Stimulated activated CD8-positive, alpha-beta memory T cell treated with anti-CD3 and anti-CD28 coated beads, Interleukin-12 subunit alpha, Interleukin-12 subunit beta, amount 100 ng/mL, for 4 hours (primary cell): Measurements from ENCODE around the gene EPHA2.
"Not testable (repeated sequence)": the region's sequence is repeated elsewhere in the genome, so short reads cannot be mapped to it uniquely, and the experiment has no call there.

Source experiments
- DNase-seq: peaks from one replicate; pipeline ENCODE4 v3.0.0-alpha.2; 2020; ENCODE audit warnings: low read depth

EPHA2 gene

DNA sequence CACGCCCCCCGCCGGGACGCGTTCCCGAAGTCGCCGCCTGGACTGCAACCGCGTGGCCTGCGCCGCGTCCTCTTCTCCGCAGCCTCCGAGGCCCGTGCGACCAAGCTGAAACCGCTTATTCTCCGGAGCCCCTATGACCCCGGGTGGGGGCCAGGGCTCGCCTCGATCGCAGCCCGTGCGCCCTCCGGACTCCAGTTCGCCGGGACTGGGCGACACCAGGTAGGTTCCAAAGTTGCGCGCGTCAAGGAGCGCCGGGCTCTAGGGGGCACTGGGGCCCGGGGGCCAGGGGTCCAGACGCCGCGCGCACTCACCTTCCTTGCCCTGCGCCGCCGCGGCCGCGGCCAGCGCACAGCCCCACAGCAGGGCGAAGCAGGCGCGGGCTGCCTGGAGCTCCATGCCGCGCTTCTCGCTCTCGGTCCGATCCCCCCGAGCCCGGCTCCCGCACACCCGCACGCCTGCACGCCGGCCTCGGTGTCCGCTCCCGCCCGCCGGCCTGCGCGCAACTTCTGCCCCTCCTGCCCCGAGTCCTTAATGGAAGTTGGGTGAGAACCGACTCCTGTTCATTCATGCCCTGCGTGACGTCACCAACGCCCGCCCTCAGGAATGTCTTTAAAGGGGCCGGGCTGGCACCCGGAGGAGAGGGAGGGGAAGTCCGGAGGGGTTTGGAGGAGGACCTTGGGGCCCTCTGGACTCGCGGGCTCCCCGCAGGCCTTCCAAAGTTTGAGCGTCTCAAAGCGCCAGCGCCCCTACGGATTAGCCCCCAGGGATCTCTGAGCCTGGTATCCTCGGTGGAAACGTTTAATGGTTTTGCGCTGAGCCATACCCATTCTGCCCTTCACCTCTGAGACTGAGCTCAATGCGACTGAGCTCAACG is at the start of gene EPHA2:
EPHA2 (minus strand) TSS at position 533 of the 874 bp plus-strand sequence; CDS start at position 396, 137 bp downstream.
- DNase-seq = no peak

DNA sequence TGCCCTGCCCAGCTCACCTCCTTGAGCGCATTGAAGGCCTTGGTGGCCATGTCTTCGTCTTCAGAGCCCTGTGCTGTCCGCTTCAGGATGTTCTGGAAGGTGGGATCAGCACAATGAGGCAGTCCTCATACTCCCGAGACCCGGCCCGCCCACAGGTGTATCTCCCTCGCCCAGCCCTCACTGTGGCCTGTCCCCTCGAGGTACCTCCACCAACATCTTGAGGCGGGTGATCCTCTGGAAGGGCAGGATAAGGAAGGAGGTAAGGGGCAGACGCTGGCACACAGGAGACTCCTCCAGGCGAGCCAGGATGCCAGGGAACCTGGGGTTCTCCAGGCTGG is 49.4 kb upstream of the EPHA2 start:
- DNase-seq = no peak

DNA sequence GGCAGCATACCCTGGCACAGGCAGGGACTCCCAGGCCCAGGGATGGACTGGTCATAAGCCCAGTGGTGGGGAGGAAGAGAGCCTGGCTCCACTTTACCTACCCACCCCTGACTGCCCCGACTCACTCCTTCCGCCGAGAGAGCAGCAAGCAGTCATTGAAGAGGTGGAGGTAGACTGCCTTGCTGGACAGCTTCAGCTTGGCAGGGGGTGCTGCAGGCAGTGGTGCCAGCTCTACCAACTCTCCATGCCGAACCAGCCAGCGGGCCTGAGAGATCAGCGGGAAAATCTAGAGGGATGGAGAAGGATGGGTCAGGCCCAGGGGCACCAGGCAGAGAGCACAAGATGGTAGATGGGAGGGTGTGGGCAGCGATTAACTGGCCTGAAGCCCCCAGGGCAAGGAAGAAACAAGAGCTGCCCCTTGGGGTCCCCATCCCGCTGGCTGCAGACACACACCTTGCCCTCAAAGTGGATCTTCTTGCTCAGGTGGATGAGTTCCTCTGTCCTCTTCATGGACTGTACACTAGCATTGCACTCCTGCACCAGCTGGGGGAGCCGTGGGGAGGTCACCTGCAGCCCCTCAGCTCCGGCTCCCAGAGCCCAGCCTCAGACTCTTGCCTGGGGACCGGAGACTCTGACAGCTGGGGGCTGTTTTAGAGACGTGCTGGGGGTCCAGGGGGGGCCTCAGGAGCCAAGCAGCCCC is 48.9 kb upstream of the EPHA2 start:
- no peak for DNase-seq

- no peak for DNase-seq
These were observed 48.3 kb upstream of the EPHA2 start for GRCh38 chr1:16204216-16204615.

DNA sequence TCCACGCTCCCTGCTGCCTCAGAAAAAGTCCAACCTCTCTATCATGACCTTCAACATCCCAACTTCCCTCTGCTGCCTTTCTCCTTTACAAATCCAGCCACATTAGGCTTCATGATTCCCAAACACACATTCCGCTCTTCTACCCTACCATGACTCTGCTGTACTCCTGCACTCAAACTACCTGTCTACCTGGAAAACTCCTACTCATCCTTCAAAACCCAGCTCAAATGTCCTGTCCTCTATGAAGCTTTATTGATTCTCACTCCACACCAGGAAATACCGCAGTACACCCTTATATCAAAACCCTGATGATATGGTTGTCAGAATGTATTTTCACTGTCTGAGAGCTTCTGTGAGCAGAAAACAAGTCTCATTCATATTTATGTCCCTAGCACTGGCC is 47.7 kb upstream of the EPHA2 start:
- DNase-seq = no peak

- no peak for DNase-seq
These were observed 46.7 kb upstream of the EPHA2 start for GRCh38 chr1:16202281-16203210.

DNA sequence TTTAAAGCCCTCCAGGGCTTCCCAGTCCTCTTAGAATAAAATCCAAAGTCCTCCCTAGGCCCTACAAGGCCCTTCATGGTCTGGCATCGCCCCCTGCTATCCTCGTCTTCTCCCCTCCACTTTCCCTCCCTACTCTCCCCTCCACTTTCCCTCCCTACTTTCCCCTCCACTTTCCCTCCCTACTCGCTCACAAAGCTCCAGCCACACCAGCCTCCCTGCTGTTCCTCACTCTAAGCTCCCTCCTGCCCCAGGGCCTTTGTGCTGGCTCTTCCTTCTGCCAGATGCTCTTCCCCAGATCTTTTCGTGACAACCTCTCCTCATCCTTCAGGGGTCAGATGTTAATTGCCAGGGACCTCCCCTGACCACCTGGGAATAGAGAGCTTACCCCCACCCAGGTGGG is 43.8 kb upstream of the EPHA2 start:
- no peak for DNase-seq

DNA sequence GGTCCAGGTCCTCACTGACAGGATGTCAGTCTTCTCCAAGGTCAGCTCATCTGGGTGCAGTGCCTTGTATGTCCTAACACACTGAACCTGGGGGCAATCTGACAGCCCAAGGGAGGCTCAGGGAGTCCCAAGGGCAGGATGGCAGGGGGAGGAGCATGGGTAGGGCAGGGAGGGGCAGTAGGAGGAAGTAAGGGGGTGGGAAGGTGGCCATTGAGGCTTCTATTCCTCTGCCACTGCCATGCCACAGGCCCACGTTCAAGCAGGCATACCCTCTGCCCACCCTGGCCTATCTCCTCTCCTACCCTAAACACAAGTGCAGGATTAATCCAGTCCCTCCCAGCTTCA is 43.3 kb upstream of the EPHA2 start:
- no peak for DNase-seq

DNA sequence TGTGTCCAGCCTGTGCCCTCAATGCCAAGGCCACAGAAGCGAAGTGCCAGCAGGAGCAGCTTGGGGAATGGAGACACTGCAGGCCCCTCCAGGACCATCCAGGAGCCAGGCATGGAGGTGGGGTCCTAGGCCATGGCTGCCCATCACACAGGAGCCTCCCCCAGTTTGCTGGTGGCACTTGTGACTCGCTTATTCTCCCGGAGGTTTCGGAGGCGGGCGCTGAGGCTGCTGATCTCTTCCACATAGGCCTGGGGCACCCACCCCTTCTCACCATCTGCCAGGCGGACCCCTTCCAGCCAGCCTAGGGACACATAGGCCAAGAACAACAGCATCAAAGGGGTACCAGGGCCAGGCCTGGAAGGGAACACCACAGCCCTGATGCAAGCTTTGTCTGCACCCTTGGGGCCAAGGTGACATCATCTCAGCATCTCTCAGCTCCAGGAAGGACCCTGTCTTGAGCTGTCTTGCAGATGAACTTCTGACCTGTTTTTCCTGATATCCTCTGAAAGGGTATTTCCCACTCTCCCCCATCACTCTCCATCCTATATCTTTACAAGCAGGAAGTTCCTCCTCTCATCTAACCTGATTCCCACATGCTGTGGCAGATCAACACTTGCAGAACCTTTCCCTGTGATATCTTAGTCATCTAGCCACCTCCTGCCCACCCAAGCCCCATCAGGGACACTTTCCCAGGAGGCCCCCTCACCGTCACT is 42.7 kb upstream of the EPHA2 start:
- DNase-seq = no peak

- no peak for DNase-seq
These were observed 41.0 kb upstream of the EPHA2 start for GRCh38 chr1:16196874-16197273.

DNA sequence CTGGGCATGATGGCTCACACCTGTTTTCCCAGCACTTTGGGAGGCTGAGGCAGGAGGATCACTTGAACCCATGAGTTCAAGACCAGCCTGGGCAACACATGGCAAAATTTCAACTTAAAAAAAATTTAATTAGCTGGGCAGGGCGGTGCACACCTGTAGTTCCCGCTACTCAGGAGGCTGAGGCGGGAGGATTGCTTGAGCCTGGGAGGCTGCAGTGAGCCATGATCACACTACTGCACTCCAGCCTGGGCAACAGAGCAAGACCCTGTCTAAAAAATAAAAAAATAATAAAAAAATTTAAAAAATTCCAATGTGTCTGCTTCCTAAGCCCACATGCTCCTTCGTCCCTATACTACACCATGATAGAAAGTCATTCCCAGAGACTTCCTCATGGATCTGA is 40.3 kb upstream of the EPHA2 start:
- not testable (repeated sequence) for DNase-seq

GRCh38 chr1:16195518-16195905 is 39.6 kb upstream of the EPHA2 start:
- DNase-seq = no peak

DNA sequence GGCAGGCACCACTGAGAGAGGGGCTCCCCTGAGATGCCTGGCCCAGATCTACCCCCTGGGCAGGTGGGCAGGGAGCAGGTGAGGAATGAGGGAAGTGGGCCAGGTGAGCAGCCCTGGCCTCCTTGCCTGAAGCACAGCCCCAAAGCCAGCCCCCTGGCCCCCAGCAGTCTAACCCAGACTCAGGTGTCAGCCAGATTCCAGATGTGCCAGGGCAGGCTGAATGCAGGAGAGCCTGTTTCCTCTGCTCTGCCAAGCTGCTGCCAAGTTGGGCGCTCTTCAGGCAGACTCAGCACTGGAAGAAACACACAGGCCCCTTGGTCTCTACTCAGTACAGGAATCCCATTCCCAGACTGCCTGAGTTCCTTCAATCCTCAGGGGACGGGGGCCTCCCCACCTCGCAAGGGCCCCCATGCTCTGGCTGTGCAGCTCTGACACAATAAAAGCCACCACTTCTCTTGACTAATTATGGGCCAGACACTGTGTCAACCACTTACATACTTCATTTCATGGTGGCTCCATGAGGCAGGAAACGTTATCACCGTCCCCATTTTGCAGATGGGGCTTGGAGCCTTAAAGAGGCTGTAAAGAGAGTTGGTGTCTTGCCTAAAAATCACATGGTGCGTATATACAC is 36.2 kb upstream of the EPHA2 start:
- DNase-seq = no peak

GRCh38 chr1:16191309-16191708 is 35.4 kb upstream of the EPHA2 start:
- DNase-seq = no peak

GRCh38 chr1:16189921-16190621 is 34.2 kb upstream of the EPHA2 start:
- no peak for DNase-seq

- DNase-seq = no peak
These were observed 33.1 kb upstream of the EPHA2 start for GRCh38 chr1:16189003-16189402.

GRCh38 chr1:16187748-16188401 is 32.0 kb upstream of the EPHA2 start:
- DNase-seq = peak; percentile 49

DNA sequence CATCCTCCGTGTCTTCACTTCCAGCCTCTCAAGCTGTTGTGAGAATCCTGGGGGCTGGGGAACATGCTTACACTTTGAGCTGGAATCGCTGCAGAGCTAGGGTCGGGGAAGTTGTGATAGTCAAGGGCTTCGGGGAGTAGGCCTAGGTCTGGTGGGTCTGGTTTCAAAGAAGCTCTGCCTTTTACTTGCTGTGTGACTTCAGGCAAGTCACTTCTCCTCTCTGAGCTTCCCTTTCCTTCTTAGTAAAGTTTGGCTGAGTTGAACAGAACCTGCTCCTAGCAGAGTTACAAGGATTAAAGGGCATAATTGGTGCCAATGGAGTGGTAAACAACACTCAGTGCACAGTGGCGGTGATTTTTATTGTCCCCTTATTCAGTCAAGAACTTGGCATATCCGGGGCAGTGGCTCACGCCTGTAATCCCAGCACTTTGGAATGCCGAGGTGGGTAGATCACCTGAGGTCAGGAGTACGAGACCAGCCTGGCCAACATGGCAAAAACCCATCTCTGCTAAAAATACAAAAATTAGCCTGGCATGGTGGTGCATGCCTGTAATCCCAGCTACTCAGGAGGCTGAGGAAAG is 30.9 kb upstream of the EPHA2 start:
- no peak for DNase-seq

DNA sequence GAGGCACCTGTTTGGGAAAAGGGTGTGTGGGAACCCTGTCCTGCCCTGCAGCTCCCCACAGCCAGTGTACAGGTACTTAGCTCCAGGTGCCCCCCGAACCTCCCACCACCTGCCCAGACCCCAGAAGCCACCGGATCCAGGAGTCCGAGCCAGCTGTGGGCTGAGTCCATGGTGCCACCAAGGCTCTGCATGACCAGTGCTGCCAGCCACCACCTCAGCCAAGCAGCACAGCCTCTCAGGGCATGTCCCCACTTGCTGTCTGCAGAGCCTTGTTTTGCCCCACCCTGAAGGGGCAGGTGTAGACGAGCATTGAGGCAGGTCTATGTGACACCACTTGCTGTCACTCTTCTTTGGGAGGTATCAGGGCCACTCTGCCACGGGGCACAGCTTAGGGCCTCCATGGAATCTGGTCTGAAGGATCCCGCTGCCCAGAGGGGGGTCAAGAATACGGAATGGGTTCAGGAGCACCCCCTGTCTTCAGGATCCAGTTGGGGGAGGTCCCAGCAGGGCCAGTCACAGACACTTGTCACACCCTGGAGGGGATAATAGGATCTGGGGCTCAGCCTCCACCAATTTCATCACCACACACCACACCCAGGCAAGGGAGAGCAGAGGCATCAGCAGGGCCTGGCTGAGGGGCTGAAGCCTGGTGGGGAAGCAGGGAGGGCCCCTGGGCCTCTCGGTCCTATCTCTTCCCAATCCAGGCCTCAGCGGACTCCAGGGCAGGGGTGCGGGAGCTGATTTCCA is 28.9 kb upstream of the EPHA2 start:
- DNase-seq = no peak
